GM18511 (cell line): Measurements from ENCODE around the gene RAD17.
"Not testable (repeated sequence)": the region's sequence is repeated elsewhere in the genome, so short reads cannot be mapped to it uniquely, and the experiment has no call there.

ENCODE experiments used
- ATAC-seq: cut with Tn5 transposase; IDR thresholded peaks from one replicate; pipeline ENCODE4 v1.9.1; 2021; ENCODE audit warnings: mild to moderate bottlenecking, moderate library complexity; ENCODE audit not compliant: unreplicated experiment

The RAD17 gene

DNA sequence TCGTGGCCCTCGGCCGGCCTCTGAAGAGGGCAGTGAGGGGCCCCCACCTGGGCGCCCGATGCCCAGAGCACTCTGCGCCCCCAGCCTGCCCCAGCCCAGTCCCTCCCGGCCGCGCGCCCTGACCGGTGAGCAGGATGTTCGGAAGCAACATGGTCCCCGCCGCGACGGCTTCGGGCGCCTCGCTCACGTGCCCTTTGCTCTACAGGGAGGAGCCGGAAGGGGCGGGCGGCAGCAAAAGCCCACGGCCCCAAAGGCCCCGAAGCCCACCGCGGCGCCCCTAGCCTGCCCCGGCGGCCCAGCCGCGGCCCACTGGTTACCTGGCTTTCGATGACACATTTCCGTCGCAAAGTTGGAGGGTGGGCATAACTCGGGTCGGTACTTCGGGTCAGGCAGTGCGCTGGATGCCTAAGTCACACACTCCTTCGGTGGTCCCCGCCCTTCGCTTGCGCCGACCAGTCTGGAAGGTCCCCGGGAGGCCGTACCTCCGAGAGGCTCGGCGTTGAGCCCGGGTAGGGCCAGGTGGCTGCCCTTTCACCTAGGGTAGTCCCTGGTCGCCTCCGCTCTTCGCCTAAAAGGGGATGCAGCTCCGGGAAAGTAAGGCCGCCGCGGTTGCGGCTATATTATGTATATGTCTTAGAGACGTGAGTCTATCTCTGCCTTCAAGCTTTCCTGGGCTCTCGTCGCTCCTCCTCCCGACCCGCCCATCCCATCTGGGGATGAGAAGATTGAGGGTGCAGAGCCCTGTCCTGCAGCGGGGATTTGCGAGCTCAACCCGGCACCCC, at the start of gene RAD17, which contains the start of the genes AK6 and TAF9:
Gene RAD17 (plus strand): TSS at position 479 of the 782 bp plus-strand sequence. CDS start 2,391 bp downstream, outside the sequence.
Gene AK6 (minus strand): TSS at position 181 of the 782 bp plus-strand sequence. CDS start 30 bp downstream, at position 151.
Gene TAF9 (minus strand): TSS at position 181 of the 782 bp plus-strand sequence. CDS start 3,783 bp downstream, outside the sequence.
- ATAC-seq, result peak; percentile 94

DNA sequence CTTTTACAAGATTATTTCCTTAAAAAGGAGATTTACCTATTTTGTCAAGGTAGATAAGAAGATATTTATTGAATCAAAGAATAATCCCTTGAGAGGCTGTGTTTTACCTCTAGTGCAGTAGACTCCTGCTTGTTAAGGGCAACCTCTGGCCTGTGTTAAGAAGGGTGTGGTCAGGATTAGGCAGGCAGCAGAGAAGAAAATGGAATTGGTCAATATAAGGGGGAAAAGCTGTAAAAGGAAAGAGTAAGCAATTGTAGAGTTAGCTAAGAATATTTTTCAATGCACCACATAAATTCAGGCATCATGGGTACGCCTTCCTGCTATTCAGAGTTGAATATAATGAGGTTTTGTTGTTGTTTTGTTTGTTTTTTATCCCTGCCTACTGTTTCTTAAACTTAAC, 43.3 kb upstream of the RAD17 start:
- ATAC-seq, result no peak

GRCh38 chr5:69329905-69330489, 39.6 kb upstream of the RAD17 start:
- no peak for ATAC-seq

DNA sequence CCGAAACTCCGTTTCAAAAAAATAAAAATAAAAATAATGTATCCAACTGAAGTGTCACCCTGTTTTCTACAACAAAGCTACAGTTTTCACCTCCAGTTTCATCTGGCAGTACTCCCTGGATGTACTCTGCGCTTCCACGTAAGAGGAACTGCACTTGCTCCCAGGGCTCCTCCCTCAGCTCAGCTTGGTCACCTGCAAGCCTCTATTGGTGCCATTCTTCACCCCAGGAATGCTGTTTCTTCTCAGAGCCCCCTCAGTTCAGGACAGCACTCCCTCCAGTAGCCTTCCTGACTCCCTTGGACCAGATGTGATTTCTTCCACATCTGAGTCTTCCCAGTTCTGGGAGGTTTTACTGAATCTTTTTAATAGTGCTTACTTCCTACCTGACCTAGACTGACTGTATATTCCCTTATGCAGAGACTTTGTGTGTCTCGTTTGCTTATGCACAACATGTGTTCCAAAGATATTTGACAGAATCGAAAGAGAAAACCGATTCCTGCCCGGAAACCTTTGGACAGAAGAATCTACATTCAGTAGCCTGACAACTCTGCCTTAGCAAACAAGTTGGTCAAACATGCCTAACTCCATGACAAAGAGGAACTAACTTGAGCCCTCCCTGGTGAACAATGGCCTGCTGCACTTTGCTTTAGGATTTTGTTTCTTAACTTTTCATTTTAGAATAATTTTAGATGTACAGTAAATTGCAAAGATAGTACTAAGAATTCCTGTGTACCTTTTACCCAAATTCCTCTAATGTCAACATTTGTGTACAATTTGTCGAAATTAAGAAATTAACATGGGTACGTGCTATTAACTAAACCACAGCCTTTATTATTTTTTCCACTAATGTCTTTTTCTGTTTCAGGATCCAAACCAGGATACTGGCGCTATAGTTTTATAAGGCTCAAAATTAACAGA, 37.8 kb upstream of the RAD17 start:
- no peak for ATAC-seq

- ATAC-seq, result not testable (repeated sequence)
Measured at GRCh38 chr5:69333668-69334315, 35.8 kb upstream of the RAD17 start.

DNA sequence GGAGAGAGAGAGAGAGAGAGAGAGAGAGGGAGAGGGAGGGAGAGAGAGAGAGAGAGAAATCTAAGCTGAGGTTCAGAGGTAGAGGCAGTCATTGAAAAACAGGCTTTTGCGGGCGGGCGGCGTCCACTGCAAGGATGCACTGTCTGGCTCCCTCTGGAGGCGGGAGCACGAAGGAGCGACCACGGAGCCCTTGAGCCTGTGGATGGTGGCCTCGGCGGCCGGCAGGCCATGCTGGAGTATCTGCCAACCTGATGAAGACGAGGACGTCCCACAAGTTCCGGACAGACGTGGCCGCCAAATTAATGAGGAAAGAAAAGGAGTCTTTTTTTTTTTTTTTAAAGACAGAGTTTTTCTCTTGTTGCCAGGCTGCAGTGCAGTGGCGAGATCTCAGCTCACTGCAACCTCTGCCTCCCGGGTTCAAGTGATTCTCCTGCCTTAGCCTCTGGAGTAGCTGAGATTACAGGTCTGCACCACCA, 34.8 kb upstream of the RAD17 start:
- ATAC-seq, result peak; percentile 62

DNA sequence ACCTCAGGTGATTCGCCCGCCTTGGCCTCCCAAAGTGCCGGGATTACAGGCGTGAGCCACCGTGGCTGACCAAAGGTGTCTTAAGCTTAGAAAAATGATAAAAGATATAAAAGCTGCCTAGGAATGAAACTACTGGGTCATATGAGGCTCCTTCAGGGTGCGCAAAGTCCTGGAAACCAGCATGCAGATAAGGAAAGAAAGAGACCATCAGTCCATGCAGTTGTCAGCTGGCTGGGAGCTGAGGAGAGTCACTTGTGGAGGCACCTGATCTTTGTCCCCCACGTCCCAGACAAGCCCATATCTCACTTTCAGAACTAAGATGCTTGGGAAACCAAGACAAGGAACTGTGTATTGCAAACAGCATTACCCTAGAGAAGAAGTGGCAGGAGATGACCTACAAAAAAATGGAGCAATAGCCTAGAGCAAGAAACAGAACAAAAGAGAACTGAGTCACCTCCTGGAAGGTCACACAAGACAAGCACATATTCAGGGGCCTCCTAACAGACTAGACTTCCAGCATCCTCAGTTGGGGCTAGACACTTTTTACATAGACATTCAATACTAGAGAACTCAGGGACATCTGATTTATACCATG, 34.2 kb upstream of the RAD17 start:
- no peak for ATAC-seq

DNA sequence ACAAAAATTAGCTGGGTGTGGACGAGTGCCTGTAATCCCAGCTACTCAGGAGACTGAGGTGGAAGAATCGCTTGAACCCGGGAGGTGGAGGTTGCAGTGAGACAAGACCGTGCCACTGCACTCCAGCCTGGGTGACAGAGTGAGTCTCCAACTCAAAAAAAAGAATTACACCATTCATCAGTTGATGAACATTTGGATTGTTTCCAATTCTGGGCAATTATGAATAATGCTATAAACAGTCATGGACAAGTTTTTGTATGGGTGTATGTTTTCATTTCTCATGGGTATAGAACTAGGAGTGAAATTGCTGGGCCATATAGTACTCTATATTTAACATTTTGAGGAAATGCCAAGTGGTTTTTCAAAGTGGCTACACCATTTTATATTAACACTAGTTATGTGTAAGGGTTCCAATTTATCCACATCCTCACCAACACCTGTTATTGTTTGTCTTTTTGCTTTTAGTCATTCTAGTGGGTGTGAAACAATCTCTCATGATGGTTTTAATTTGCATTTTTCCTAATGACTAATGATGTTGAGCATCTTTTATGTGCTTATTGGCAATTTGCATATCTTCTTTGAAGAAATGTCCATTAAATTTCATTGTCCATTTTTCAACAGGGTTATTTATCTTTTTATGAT, 28.0 kb upstream of the RAD17 start:
- ATAC-seq, result no peak

DNA sequence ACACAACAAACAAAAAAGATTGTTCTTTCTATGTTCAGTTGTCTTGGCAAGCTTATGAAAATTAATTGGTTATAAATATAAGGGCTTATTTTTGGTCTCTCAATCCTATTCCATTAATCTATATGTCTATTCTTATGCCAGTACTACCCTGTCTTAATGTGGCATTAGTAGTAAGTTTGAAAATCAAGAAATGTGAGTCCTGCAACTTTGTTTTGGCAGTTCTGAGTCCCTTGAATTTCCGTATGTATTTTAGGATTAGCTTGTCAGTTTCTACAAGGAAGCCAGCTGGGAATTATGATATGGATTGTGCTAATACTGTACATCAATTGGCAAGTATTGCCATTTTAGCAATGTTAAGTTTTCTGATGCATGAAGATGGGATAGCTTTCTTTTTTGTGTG, 26.5 kb upstream of the RAD17 start:
- ATAC-seq, result no peak

DNA sequence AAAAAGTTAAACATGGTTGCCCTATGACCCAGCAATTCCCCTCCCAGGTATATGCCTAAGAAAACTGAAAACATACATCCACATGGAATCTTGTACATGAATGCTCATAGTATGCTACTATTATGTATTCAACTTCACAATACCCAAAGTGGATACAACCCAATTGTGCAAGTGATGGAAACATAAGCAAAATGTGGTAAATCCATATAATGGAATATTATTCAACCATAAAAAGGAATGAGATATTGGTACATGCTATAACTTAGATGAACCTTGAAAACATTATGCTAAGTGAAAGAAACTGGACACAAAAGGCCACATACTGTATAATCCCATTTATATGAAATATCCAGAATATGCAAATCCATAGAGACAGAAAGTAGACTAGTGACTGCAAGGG, 19.0 kb upstream of the RAD17 start:
- no peak for ATAC-seq

GRCh38 chr5:69359699-69360098, 9.9 kb upstream of the RAD17 start:
- no peak for ATAC-seq

DNA sequence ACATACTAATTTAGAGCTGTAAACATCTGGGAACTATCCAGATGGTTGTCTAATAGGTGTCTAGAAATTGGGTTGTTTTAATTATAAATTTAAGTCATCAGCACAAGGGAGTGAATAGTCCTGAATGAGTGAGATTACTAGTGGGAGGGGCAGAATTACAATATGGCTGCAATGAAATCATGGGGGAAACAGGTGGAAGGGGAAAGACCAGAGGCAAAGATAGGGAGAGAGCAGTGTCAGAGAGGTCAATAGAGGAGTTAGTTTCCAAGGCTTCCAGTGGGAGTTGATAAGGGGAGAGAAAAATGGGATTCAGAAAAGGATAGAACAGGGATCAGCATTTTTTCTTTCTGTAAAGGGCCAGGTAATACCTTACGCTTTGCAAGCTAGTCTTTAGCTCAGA, 9.2 kb upstream of the RAD17 start:
- ATAC-seq, result no peak

- no peak for ATAC-seq
Measured at GRCh38 chr5:69364414-69364813, 5.2 kb upstream of the RAD17 start.

- no peak for ATAC-seq
Measured at GRCh38 chr5:69364850-69365249, 4.8 kb upstream of the RAD17 start.

DNA sequence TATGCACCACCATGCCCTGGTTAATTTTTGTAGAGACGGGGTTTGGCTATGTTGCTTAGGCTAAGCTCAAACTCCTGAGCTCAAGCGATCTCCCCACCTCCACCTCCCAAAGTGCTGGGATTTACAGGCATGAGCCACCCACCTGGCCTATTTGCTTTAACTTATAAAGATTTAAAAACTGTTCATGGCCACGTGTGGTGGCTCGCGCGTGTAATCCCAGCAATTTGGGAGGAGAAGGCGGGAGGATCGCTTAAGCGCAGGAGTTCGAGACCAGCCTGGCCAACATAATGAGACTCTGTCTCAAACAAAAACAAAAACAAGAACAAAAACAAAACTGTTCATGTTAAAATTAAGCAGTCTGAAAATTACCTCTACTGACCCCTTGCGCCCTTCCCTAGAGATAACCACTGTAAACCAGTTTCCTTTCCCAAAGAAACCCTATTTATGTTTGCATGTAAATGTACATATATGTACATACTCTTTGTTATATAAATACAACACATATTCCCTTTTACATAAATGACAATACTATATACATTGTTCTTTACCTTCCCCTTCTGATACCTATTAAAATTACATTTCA, 1.8 kb upstream of the RAD17 start:
- no peak for ATAC-seq

DNA sequence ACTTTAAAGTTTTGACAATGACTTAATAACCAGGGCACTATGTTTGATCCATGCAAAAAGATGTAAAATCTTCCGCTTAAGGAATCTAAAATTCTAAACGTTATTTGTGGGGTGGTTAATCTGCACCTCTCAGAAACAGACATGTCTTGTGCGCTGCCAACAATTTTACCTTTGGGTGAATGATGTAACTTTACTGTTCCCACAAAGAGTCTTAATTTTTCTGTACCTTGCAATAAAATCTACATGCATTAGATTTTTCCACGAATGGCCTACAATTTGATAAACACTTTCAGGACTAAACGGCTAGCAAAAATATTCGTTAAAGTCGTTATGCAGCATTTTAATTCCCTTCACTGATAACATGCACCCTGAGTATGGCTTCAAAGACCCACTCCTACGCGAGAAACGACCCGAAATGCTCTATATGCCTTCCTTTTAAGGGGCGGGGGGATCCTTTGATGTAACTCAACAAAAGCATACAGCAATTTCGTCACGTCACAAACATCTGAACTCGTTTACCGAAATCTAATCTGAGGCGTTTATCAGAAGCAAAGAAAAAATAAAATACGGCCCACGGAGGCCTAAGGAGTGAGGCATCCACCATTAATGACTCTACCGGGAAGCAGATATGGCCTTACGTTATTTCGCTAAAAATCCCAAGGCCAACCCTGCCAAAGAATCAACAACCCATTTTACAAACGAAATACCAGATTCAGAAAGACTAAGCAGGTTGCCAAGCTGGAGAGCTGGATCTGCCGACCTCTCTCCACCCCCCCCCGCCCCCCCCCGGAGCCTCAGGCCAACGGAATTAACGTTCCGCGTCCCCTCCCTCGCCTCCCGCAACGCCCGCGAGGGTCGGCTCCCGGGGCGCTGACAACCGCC, 919 bp upstream of the RAD17 start:
- ATAC-seq, result peak; percentile 32

DNA sequence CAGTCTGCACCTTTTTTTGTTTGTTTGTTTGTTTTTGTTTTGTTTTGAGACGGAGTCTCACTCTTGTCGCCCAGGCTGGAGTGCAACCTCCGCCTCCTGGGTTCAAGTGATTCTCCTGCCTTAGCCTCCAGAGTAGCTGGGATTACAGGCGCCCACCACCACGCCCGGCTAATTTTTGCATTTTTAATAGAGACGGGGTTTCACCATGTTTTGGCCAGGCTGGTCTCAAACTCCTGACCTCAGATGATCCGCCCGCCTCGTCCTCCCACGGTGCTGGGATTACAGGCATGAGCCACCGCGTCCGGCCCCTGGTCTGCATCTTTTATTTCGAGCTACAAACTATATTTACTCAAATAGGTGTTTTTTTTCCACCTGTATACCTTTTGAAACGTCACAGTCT, 717 bp downstream of the RAD17 start:
- ATAC-seq, result not testable (repeated sequence)

DNA sequence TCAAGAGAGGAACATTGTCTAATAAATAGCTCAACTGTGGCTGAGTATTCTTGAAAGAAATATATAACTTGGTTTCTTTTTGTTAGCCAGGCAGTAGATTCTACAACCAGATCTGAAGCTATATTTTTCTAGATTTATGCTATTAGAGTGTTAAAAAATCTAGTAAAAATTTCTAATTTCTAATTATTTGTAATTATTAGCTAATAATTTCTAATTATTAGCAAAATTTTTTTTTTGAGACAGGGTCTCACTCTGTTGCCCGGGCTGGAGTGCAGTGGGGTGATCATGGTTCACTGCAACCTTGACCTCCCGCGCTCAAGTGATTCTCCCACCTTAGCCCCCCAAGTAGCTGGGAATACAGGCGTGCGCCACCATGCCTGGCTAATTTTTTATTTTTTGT, 2.8 kb downstream of the RAD17 start:
- ATAC-seq, result no peak
